Astrocyte (in vitro differentiated cells and primary cell): ENCODE measurements around the gene CXCR4. TPM values are rescaled to one million over a fixed set of nuclear protein-coding genes. Genes with fewer than 3 reads are reported as not detected.

Experiments
- DNase-seq: peaks from one replicate; pipeline ENCODE4 v3.0.0-alpha.2; 2010; ENCODE audit warnings: low read depth
- FAIRE-seq: peaks from 2 replicates; lab custom pipeline; 2011; peaks lifted over from hg19 to GRCh38; lab: Jason Lieb, UNC
- H2AFZ ChIP-seq: 2 replicates; pipeline ENCODE4 v1.6.0; 2012; ENCODE audit warnings: low read depth, low read length, inconsistent platforms
- H3K27ac ChIP-seq: 2 replicates; pipeline ENCODE4 v1.5.1; 2011; ENCODE audit warnings: low read depth, low read length, inconsistent platforms
- H3K27me3 ChIP-seq: 2 replicates; pipeline ENCODE4 v1.6.0; 2011; ENCODE audit warnings: low read length, inconsistent platforms; ENCODE audit not compliant: insufficient read depth
- H3K36me3 ChIP-seq: 2 replicates; pipeline ENCODE4 v1.5.1; 2011; ENCODE audit warnings: low read length, inconsistent platforms; ENCODE audit not compliant: insufficient read depth
- H3K4me1 ChIP-seq: 2 replicates; pipeline ENCODE4 v1.5.1; 2011; ENCODE audit warnings: low read length, inconsistent platforms; ENCODE audit not compliant: insufficient read depth
- H3K4me2 ChIP-seq: 2 replicates; pipeline ENCODE4 v1.6.0; 2012; ENCODE audit warnings: low read length, inconsistent platforms
- H3K4me3 ChIP-seq: 2 replicates; pipeline ENCODE4 v1.5.1; 2011; ENCODE audit warnings: low read depth, mild to moderate bottlenecking, low read length, inconsistent platforms; ENCODE audit not compliant: insufficient read depth
- H3K79me2 ChIP-seq: 2 replicates; pipeline ENCODE4 v1.6.0; 2012; ENCODE audit warnings: mild to moderate bottlenecking, low read length, inconsistent platforms; ENCODE audit not compliant: insufficient read depth
- H3K9ac ChIP-seq: 2 replicates; pipeline ENCODE4 v1.6.0; 2012; ENCODE audit warnings: mild to moderate bottlenecking, low read length, inconsistent platforms
- H3K9me3 ChIP-seq: 2 replicates; pipeline ENCODE4 v1.5.1; 2012; ENCODE audit warnings: low read depth, mild to moderate bottlenecking, low read length, inconsistent platforms; ENCODE audit not compliant: insufficient read depth
- H4K20me1 ChIP-seq: 2 replicates; pipeline ENCODE4 v1.6.0; 2012; ENCODE audit warnings: low read length, inconsistent platforms; ENCODE audit not compliant: insufficient read depth
- H3K27ac Mint-ChIP-seq: one replicate; pipeline ENCODE4 v1.8.0; 2021; ENCODE audit warnings: mild to moderate bottlenecking, mixed read lengths; ENCODE audit not compliant: unreplicated experiment
- H3K27me3 Mint-ChIP-seq: one replicate; pipeline ENCODE4 v1.8.0; 2021; ENCODE audit warnings: low read depth, mixed read lengths; ENCODE audit not compliant: unreplicated experiment
- H3K36me3 Mint-ChIP-seq: one replicate; pipeline ENCODE4 v1.8.0; 2021; ENCODE audit warnings: low read depth, mixed read lengths; ENCODE audit not compliant: unreplicated experiment
- H3K4me1 Mint-ChIP-seq: one replicate; pipeline ENCODE4 v1.8.0; 2021; ENCODE audit warnings: low read depth, mixed read lengths; ENCODE audit not compliant: unreplicated experiment
- H3K4me3 Mint-ChIP-seq: one replicate; pipeline ENCODE4 v1.8.0; 2021; ENCODE audit warnings: mild to moderate bottlenecking, moderate library complexity, mixed read lengths; ENCODE audit not compliant: unreplicated experiment
- H3K9me3 Mint-ChIP-seq: one replicate; pipeline ENCODE4 v1.8.0; 2021; ENCODE audit warnings: mild to moderate bottlenecking, mixed read lengths; ENCODE audit not compliant: unreplicated experiment
- CTCF ChIP-seq: IDR thresholded peaks from 2 replicates; pipeline ENCODE4 v1.5.1; 2011; ENCODE audit warnings: low read depth, mild to moderate bottlenecking, inconsistent platforms, low read length, moderate library complexity; ENCODE audit not compliant: insufficient read depth
- EZH2 ChIP-seq: IDR thresholded peaks from 2 replicates; pipeline ENCODE4 v1.6.1; 2012; ENCODE audit warnings: mild to moderate bottlenecking, low read length, inconsistent platforms; ENCODE audit not compliant: insufficient read depth
- total RNA-seq: library from RNA; stranded (reverse); gene quantifications from 2 replicates; pipeline ENCODE4 v1.2.1, GENCODE V29; 2021

Gene CXCR4
- total RNA-seq, 1 donor from 2014 or later, result 4.1 TPM

DNA sequence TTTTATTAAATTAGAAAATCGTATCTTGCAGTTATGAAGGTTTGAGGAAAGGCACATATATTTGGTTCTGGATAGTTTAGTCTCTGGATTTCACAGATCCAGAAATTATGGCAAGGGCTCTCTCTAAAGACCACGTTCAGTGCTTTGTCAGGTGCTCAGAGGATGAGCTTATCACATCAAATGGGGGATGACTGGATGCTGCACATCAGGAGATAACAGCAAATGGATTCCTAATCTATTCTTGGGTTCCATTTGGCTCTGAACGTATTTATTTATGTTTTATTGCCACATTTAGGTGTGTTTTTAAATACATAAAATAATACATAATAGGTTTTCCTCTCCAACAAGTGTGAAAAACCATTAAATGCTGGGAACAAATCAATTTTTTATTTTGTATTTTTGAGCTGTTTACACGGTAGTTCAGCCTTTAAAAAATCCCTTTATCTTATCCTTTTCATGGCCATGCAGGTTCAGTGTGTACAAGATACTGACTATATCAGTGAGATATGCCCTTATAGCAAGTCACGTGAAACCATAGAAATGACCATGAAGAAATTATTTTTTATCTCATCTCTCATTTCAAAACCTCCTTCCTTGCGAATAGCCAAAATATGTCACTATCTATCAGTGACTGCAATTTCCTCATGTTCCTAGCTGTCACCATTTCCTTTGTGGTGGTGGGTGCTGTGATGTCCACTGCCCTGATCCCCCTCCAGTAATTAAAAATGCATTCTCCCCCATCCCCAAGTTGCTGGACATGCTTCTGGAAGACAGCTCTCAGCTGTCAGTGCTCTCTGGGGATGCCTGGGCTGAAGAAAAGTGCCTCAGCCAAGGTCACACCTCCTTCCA lies 25.9 kb upstream of the CXCR4 start:
- DNase-seq (no peak), FAIRE-seq (no peak)
- H3K9me3 ChIP-seq, result no peaks in the 10 kb centered on the region
- peaks cover 3% of the 10 kb centered on the region for H3K9me3 Mint-ChIP-seq
- no peak overlapping the region for H3K9ac ChIP-seq
- H3K27me3 Mint-ChIP-seq, result peaks cover 8% of the 10 kb centered on the region
- no peak overlapping the region for H3K27ac Mint-ChIP-seq
- H3K4me2 ChIP-seq, result no peak overlapping the region
- H3K27ac ChIP-seq, result no peak overlapping the region
- H3K36me3 ChIP-seq, result no peaks in the 10 kb centered on the region
- no peak overlapping the region for H3K4me3 Mint-ChIP-seq
- H3K4me1 Mint-ChIP-seq, result no peaks in the 10 kb centered on the region
- H3K36me3 Mint-ChIP-seq, result no peaks in the 10 kb centered on the region
- H3K79me2 ChIP-seq, result no peaks in the 10 kb centered on the region
- H3K4me1 ChIP-seq, result no peaks in the 10 kb centered on the region
- no peak overlapping the region for H3K4me3 ChIP-seq
- H2AFZ ChIP-seq, result no peak overlapping the region
- peaks cover 4% of the 10 kb centered on the region for H3K27me3 ChIP-seq
- H4K20me1 ChIP-seq, result no peaks in the 10 kb centered on the region
- TF ChIP-seq CTCF (no peak), EZH2 (no peak)

DNA sequence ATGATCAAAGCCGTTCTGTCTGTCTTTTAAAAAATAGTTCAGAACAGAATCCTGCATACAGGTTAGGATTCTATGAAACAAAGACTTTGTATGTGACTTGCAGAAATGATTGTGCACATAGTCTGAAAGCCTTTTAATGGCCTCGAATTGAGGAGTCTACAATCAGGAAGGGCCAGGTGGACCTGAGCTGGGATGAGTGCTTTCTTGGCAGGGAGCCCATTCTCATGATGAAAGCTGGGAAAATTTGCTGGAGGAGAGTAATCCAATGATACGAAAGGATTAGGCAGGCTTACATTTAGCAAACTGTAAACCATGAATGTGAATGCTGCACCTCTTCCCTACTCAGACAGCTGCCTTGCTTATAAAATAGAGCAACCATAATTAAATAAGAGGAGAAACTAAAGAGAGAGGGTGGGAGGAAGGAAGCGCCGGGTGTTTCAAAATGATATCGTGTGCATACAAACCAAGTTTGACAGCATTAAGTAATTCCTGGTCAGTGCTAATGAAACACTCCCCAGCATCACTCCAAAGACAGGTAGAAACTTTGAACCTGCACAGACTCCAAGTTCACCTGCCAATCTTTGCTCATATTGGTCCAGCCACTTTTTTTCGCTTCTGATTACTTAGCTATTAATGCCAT lies 23.7 kb upstream of the CXCR4 start:
- Mint-ChIP-seq H3K9me3 (peaks cover 2% of the 10 kb centered on the region), H3K4me1 (peaks cover 10% of the 10 kb centered on the region), H3K4me3 (no peak overlapping the region), H3K27ac (no peak overlapping the region), H3K36me3 (no peaks in the 10 kb centered on the region), H3K27me3 (peaks cover 6% of the 10 kb centered on the region)
- DNase-seq (no peak), FAIRE-seq (no peak)
- no peak overlapping the region for H3K9ac ChIP-seq
- no peak overlapping the region for H3K4me3 ChIP-seq
- peaks cover 3% of the 10 kb centered on the region for H3K4me1 ChIP-seq
- no peaks in the 10 kb centered on the region for H3K36me3 ChIP-seq
- no peak for TF ChIP-seq EZH2
- TF ChIP-seq CTCF, result no peak
- H3K4me2 ChIP-seq, result no peak overlapping the region
- H3K9me3 ChIP-seq, result no peaks in the 10 kb centered on the region
- H3K27ac ChIP-seq, result no peak overlapping the region
- no peaks in the 10 kb centered on the region for H3K79me2 ChIP-seq
- H3K27me3 ChIP-seq, result peaks cover 4% of the 10 kb centered on the region
- H4K20me1 ChIP-seq, result no peaks in the 10 kb centered on the region
- H2AFZ ChIP-seq, result no peak overlapping the region

DNA sequence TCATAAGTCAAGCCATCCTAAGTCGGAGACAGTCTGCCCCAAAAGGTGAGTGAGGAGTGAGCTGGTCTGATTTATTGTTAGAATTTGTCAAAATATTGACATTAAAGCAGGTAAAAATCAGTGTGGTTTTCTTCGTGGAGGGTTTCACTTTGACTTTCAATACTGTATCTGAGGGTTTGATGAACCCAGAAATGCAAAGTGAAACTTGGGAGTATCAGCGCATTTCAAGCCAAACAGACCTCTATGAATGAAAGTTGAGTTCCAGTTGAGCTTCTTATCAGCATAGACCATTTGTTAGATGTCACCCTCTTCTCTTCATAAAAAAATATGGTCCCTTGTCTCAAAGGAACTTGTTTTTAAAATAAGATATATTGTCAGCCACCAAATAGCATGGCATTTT lies 21.7 kb upstream of the CXCR4 start:
- H3K4me3 Mint-ChIP-seq, result no peak overlapping the region
- Histone ChIP-seq H3K9me3 (no peaks in the 10 kb centered on the region), H3K9ac (no peak overlapping the region), H3K36me3 (no peaks in the 10 kb centered on the region), H3K4me2 (no peak overlapping the region), H3K27me3 (peaks cover 6% of the 10 kb centered on the region), H3K4me3 (no peak overlapping the region), H3K4me1 (peaks cover 4% of the 10 kb centered on the region), H4K20me1 (no peaks in the 10 kb centered on the region), H3K27ac (no peak overlapping the region), H2AFZ (no peak overlapping the region), H3K79me2 (no peaks in the 10 kb centered on the region)
- H3K27me3 Mint-ChIP-seq, result peaks cover 4% of the 10 kb centered on the region
- no peaks in the 10 kb centered on the region for H3K36me3 Mint-ChIP-seq
- DNase-seq (no peak), FAIRE-seq (no peak)
- H3K27ac Mint-ChIP-seq, result no peak overlapping the region
- no peak for TF ChIP-seq EZH2
- no peak for TF ChIP-seq CTCF
- H3K4me1 Mint-ChIP-seq, result peaks cover 15% of the 10 kb centered on the region
- no peaks in the 10 kb centered on the region for H3K9me3 Mint-ChIP-seq
